ENCODE results near the gene MGAT4B.

MGAT4B gene

GRCh38 chr5:179812135-179812825 is 5.6 kb upstream of the MGAT4B start:
- no peak for TF ChIP-seq CTCF (IDR thresholded peaks at IDR 0.05; ENCODE audit: control insufficient read depth, extremely low read depth, insufficient read depth)
- no peak for DNase-seq (ENCODE audit: low read depth)

GRCh38 chr5:179805529-179806249 is 977 bp downstream of the MGAT4B start:
- TF ChIP-seq CTCF (IDR thresholded peaks at IDR 0.05; ENCODE audit: control insufficient read depth, extremely low read depth, insufficient read depth) = no peak
- no peak for DNase-seq (ENCODE audit: low read depth)
- peak overlapping the region; percentile 75 for H3K4me3 ChIP-seq (ENCODE audit: low read depth, low read length)

More at GRCh38 chr5:179812135-179812825, 5.6 kb upstream of the MGAT4B start:
- H3K4me3 ChIP-seq (ENCODE audit: low read depth, low read length) = no peak overlapping the region

- no peak for TF ChIP-seq CTCF (IDR thresholded peaks at IDR 0.05; ENCODE audit: control insufficient read depth, extremely low read depth, insufficient read depth)
- no peak for DNase-seq (ENCODE audit: low read depth)
- H3K4me3 ChIP-seq (ENCODE audit: low read depth, low read length) = peak overlapping the region; percentile 75
Measured at GRCh38 chr5:179805070-179805528, 1.6 kb downstream of the MGAT4B start.

- H3K4me3 ChIP-seq (ENCODE audit: low read depth, low read length) = peak overlapping the region; percentile 75
- no peak for TF ChIP-seq CTCF (IDR thresholded peaks at IDR 0.05; ENCODE audit: control insufficient read depth, extremely low read depth, insufficient read depth)
- DNase-seq (ENCODE audit: low read depth) = no peak
Measured at GRCh38 chr5:179804555-179804947, 2.1 kb downstream of the MGAT4B start.

GRCh38 chr5:179803651-179804554 is 2.8 kb downstream of the MGAT4B start:
- DNase-seq (ENCODE audit: low read depth) = no peak
- no peak for TF ChIP-seq CTCF (IDR thresholded peaks at IDR 0.05; ENCODE audit: control insufficient read depth, extremely low read depth, insufficient read depth)
- no peak overlapping the region for H3K4me3 ChIP-seq (ENCODE audit: low read depth, low read length)

- no peak for DNase-seq (ENCODE audit: low read depth)
- H3K4me3 ChIP-seq (ENCODE audit: low read depth, low read length) = no peak overlapping the region
- TF ChIP-seq CTCF (IDR thresholded peaks at IDR 0.05; ENCODE audit: control insufficient read depth, extremely low read depth, insufficient read depth) = no peak
Measured at GRCh38 chr5:179802950-179803562, 3.6 kb downstream of the MGAT4B start.

Measured in LNCaP clone FGC (cell line).